Activated CD4-positive, CD25-positive, alpha-beta regulatory T cell treated with anti-CD3 and anti-CD28 coated beads, Interleukin-2, amount 50 U/mL, for 72 hours (primary cell): Measurements from ENCODE around the gene PPP1R27.

Source experiments
- DNase-seq: peaks from one replicate; pipeline ENCODE4 v3.0.0; 2021

Gene PPP1R27

GRCh38 chr17:81803728-81804558, 30.9 kb downstream of the PPP1R27 start, which contains the start of gene GCGR:
TSS of gene GCGR (plus strand) at chr17:81804150. CDS start at chr17:81809019, 4,869 bp downstream.
- no peak for DNase-seq

GRCh38 chr17:81802856-81803643, 31.8 kb downstream of the PPP1R27 start:
- DNase-seq, result no peak

GRCh38 chr17:81802048-81802758, 32.6 kb downstream of the PPP1R27 start:
- DNase-seq, result no peak

- no peak for DNase-seq
Measured at GRCh38 chr17:81801327-81801726, 33.5 kb downstream of the PPP1R27 start.

- no peak for DNase-seq
Measured at GRCh38 chr17:81794509-81794908, 40.3 kb downstream of the PPP1R27 start.

- no peak for DNase-seq
Measured at GRCh38 chr17:81794074-81794476, 40.8 kb downstream of the PPP1R27 start.

- no peak for DNase-seq
Measured at GRCh38 chr17:81792675-81793615, 41.9 kb downstream of the PPP1R27 start.
